Small intestine (tissue), 7 donors: ENCODE results near the gene NLRP7. TPM values are rescaled to one million over a fixed set of nuclear protein-coding genes. Genes with fewer than 3 reads are reported as not detected.
"Not testable (repeated sequence)": the region's sequence is repeated elsewhere in the genome, so short reads cannot be mapped to it uniquely, and the experiment has no call there.

Experiments
- DNase-seq, 2 donors: peaks; one replicate each; pipeline versions ENCODE4 v3.0.0 to v3.0.0-alpha.2; 2013
- FAIRE-seq: peaks from 2 replicates; lab custom pipeline; 2012; peaks lifted over from hg19 to GRCh38; lab: Jason Lieb, UNC
- H3K27ac ChIP-seq, 3 donors: one replicate each; pipeline ENCODE4 v1.5.1; 2013; ENCODE audit warnings: low read length in 2 of 3, mild to moderate bottlenecking in 2 of 3, control low read depth in 1 of 3, inconsistent platforms in 1 of 3, low read depth in 1 of 3, moderate library complexity in 1 of 3
- H3K27me3 ChIP-seq, 3 donors: one replicate each; pipeline ENCODE4 v1.6.1; 2013; ENCODE audit warnings: low read length in 3 of 3, inconsistent platforms in 1 of 3; ENCODE audit not compliant: control insufficient read depth in 3 of 3, insufficient read depth in 3 of 3
- H3K36me3 ChIP-seq, 3 donors: one replicate each; pipeline ENCODE4 v1.6.1; 2013; ENCODE audit warnings: low read length in 3 of 3, inconsistent platforms in 1 of 3, low read depth in 1 of 3, mild to moderate bottlenecking in 1 of 3, moderate library complexity in 1 of 3; ENCODE audit not compliant: control insufficient read depth in 3 of 3, insufficient read depth in 2 of 3
- H3K4me1 ChIP-seq, 3 donors: one replicate each; pipeline ENCODE4 v1.6.1; 2013; ENCODE audit warnings: low read length in 2 of 3, inconsistent platforms in 1 of 3, low read depth in 1 of 3, mild to moderate bottlenecking in 1 of 3, moderate library complexity in 1 of 3; ENCODE audit not compliant: control insufficient read depth in 3 of 3, insufficient read depth in 2 of 3
- H3K4me3 ChIP-seq, 3 donors: one replicate each; pipeline ENCODE4 v1.5.1; 2013; ENCODE audit warnings: low read length in 3 of 3, control low read depth in 1 of 3, inconsistent platforms in 1 of 3, low read depth in 1 of 3, mild to moderate bottlenecking in 1 of 3, moderate library complexity in 1 of 3
- H3K9me3 ChIP-seq, 2 donors: one replicate each; pipeline ENCODE4 v1.6.1; 2013; ENCODE audit warnings: low read depth in 1 of 2, low read length in 1 of 2; ENCODE audit not compliant: control insufficient read depth in 2 of 2, insufficient read depth in 1 of 2
- WGBS, 3 donors: extraction: QIAGEN DNeasy Blood & Tissue Kit; methylation state at CpG; one replicate each; pipeline ENCODE4 v1.1.7; 2013; 5-methylcytosine and 5-hydroxymethylcytosine counted together
- polyA plus RNA-seq, 4 donors: library from polyadenylated mRNA; stranded (reverse) in 3 of 4; unstranded in 1 of 4; fragments of 200-250 nt in 3 of 4; fragments of 120-200 nt in 1 of 4; gene quantifications; one replicate each; pipeline versions ENCODE4 v1.2.1 to v1.2.3, GENCODE V29; 2013
- donor health status: healthy with polysubstance abuse.
- donor health status: control.
- donor health status: control.
- donor health status: Bipolar disorder and iron deficiency.
- donor health status: healthy.

NLRP7 gene
- polyA plus RNA-seq, 4 donors: 0.01 to 0.27 (median 0.04) TPM; not detected in 1

DNA sequence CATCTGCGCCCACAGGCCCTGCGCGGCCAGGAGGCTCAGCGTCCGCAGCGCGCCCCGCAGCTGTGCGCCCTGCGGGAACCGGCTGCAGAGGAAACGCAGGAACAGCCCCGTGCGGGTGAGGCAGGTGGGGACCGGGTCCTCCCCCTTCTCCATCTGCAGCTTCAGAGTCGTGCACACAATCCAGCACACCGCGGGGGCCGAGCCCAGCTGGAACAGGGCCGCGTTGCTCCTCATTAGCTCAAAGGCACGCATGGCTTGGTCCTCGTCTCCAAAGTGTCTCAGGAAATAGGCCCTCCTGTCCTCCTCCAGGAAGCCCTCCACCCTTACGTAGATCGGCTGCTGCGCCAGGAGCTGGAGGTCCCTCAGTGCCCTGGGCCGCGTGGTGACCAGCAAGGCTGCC lies 7.8 kb downstream of the NLRP7 start:
- 73 to 88% (median 87%) methylated on average over 5 to 21 of the region's 28 CpGs for WGBS, 3 donors
- not testable (repeated sequence) for H3K4me1 ChIP-seq, FAIRE-seq, H3K36me3 ChIP-seq, H3K9me3 ChIP-seq, H3K4me3 ChIP-seq, H3K27me3 ChIP-seq, H3K27ac ChIP-seq, DNase-seq

DNA sequence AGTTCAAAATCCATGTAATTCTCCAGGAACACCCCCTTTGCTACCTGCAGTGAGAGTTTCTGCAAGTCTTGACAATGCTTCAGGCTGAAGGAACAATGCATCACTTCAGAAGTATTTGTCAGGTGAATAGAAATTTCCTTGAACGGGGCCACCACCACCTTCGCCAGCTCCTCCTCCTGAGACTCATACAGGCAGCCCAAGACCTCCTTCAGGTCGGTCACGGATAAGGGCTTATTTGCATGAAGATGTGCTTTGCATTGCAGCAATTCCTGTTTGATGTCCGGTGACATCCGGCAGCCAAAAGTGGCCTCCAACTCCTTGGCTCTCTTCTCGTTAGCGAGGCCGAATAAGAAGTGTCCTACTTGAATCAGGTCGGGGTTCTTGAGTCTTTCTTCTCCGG lies 8.4 kb downstream of the NLRP7 start:
- H3K27ac ChIP-seq: no peak overlapping the region
- H3K4me1 ChIP-seq: no peaks in the 10 kb centered on the region
- FAIRE-seq: no peak

DNA sequence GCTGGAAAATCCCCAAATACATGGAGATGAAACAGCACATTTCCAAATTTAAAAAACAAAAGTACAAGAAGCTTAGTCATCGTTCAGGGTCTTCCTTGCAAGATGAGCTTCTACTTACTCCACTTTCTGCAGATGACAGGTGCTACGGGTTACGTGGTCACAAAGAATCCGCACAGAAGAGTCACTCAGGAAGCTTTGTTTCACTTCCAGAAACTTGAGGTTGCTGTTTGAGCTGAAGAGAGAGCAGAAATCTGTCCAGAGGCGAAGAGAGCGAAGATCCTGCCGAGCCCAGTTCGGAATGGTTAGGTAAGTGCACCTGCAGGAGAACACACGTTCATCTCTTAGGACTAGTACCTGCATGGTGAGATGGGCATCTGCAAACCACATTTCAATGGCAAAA lies 9.4 kb downstream of the NLRP7 start:
- DNase-seq (no peak), FAIRE-seq (no peak)
- Histone ChIP-seq H3K9me3 (no peaks in the 10 kb centered on the region), H3K4me3 (no peak overlapping the region), H3K27me3 (peaks cover 0 to 3% (median 0%) of the 10 kb centered on the region in 3 donors), H3K4me1 (no peaks in the 10 kb centered on the region), H3K27ac (no peak overlapping the region), H3K36me3 (no peaks in the 10 kb centered on the region)
- 69 to 74% (median 72%) methylated on average over 9 of the region's 9 CpGs for WGBS, 3 donors

More for the DNA sequence above, 8.4 kb downstream of the NLRP7 start:
- DNase-seq: no peak
- 74 to 80% (median 75%) methylated on average over 11 of the region's 11 CpGs for WGBS, 3 donors
- Histone ChIP-seq H3K27me3 (no peaks in the 10 kb centered on the region), H3K4me3 (no peak overlapping the region), H3K9me3 (no peaks in the 10 kb centered on the region), H3K36me3 (no peaks in the 10 kb centered on the region)

DNA sequence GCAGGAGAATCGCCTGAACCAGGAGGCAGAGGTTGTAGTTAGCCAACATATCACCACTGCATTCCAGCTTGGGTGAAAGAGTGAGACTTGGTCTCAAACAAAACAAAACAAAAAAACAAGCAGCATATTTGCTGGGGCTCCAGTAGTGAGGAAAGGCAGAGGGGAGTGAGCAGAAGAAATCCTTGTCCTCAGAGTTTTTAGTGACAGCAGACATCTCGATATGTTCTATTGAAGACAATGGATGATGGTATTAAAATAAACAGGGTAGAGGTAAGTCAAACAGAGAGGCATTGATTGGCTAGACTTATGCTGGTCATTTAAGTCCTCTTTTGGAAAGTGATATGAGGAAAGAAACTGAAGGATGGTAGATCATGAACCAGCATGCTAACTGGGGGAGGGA lies 19.0 kb downstream of the NLRP7 start:
- Histone ChIP-seq H3K4me3 (no peak overlapping the region), H3K36me3 (no peaks in the 10 kb centered on the region), H3K4me1 (no peaks in the 10 kb centered on the region), H3K27ac (no peak overlapping the region), H3K27me3 (no peaks in the 10 kb centered on the region), H3K9me3 (peaks cover 2 to 12% of the 10 kb centered on the region in 2 donors)
- 93 to 98% (median 93%) methylated on average over 2 of the region's 2 CpGs for WGBS, 3 donors
- DNase-seq: no peak
- FAIRE-seq: no peak

DNA sequence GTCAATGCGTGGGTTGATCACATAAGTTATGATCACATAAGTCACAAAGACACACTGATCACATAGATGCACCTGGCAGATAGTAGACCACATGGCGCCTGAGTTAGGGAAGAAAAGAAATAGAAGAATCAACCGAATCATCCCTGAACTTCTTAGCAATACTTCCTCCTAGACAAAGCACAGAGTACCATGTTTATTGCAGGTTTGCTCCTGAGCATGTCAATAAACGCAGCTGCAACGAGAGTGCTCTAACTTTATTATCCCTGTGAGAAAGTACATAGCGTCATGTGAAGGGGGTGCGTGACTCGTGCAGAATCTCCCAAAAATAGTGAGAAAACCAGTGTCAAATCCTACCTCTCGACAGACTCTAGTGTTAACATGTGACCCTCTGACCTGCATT lies 24.1 kb downstream of the NLRP7 start:
- Histone ChIP-seq H3K36me3 (no peaks in the 10 kb centered on the region), H3K27ac (no peak overlapping the region), H3K4me3 (no peak overlapping the region), H3K4me1 (no peaks in the 10 kb centered on the region), H3K9me3 (peaks cover 2 to 5% of the 10 kb centered on the region in 2 donors), H3K27me3 (no peaks in the 10 kb centered on the region)
- DNase-seq (no peak), FAIRE-seq (no peak)
- 48 to 67% (median 55%) methylated on average over 9 of the region's 9 CpGs for WGBS, 3 donors

DNA sequence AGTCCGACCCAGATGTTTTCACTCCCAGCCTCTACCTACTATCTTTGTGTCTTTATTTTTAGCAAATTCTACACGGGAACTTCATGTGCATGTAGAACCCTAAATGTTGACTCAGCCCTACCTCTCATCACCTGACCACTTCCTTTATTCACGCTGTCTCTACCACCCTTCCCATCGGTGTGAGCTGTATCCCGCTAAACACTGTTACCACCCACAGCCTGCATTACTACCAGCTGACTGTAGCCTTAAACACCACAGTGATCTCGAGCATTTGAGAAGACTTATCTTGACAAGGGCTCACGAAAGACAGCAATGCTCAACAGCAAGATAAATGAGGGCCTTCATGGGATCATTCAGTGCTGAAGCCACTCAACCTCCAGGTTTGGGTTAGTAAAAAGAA lies 26.2 kb downstream of the NLRP7 start:
- 53 to 64% (median 59%) methylated on average over 7 of the region's 7 CpGs for WGBS, 3 donors
- Histone ChIP-seq H3K4me1 (no peaks in the 10 kb centered on the region), H3K9me3 (no peaks in the 10 kb centered on the region)

DNA sequence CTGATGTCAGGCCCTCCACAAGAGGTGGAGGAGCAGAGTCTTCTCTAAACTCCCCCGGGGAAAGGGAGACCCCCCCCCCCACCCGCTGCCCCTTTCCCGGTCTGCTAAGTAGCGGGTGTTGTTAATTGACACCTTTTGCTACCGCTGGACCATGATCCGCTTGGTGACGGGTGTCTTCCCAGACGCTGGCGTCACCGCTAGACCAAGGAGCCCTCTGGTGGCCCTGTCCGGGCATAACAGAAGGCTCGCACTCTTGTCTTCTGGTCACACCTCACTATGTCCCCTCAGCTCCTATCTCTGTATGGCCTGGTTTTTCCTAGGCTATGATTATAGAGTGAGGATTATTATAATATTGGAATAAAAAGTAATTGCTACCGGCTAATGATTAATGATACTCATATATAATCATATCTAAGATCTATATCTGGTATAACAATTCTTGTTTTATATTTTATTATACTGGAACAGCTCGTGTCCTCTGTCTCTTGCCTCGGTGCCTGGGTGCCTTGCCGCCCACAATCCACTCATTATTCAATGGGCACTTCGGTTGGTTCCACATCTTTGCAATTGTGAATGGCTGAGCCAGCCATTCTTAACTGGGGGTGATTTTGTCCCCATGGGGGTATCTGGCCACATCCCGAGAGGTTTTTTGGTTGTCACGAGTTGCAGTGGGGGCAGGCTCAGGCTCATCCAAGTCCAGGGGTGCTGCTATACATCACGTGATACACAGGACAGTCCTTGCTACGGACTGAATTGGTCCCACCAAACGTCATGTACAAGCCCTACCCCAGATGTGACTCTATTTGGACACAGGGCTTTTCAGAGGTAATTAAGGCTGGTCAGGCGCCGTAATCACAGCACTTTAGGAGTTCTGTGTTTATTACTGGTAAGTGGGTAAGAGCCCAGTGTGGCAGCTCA lies 27.4 kb downstream of the NLRP7 start:
- H3K27ac ChIP-seq, H3K27me3 ChIP-seq, FAIRE-seq, H3K9me3 ChIP-seq, H3K4me3 ChIP-seq, H3K4me1 ChIP-seq, DNase-seq, H3K36me3 ChIP-seq: not testable (repeated sequence)
- 38 to 44% (median 39%) methylated on average over 20 to 21 of the region's 24 CpGs for WGBS, 3 donors

More for the DNA sequence above, 26.2 kb downstream of the NLRP7 start:
- Histone ChIP-seq H3K36me3 (no peaks in the 10 kb centered on the region), H3K27ac (no peak overlapping the region), H3K27me3 (no peaks in the 10 kb centered on the region), H3K4me3 (no peak overlapping the region)
- FAIRE-seq (no peak), DNase-seq (no peak)

DNA sequence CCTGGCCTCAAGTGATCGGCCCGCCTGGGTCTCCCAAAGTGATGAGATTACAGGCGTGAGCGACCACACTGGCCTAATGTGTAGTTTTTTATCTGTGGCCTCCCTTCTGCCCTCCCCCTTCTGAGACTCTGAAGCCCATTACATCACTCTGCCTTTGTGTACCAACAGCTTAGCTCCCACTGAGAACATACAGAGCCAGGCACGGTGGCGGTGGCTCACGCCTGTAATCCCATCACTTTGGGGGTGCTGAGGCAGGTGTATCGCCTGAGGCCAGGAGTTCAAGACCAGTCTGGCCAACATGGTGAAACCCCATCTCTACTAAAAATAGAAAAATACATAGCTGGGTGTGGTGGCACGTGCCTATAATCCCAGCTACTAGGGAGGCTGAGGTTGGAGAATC lies 28.8 kb downstream of the NLRP7 start:
- DNase-seq: no peak
- H3K9me3 ChIP-seq: no peaks in the 10 kb centered on the region
- H3K4me3 ChIP-seq: no peak overlapping the region
- no peaks in the 10 kb centered on the region for H3K36me3 ChIP-seq
- WGBS, 3 donors: 72 to 84% (median 82%) methylated on average over 9 of the region's 9 CpGs
- H3K27me3 ChIP-seq: no peaks in the 10 kb centered on the region
- no peak for FAIRE-seq
- H3K4me1 ChIP-seq: no peaks in the 10 kb centered on the region
- H3K27ac ChIP-seq: no peak overlapping the region
